Fibroblast of pulmonary artery (primary cell): ENCODE results near the gene GABRG3.

Experiments used
- DNase-seq: peaks from one replicate; pipeline ENCODE4 v3.0.0-alpha.2; 2010; ENCODE audit warnings: low read depth
- H3K4me3 ChIP-seq: replicated peaks from 2 replicates; pipeline ENCODE4 v1.5.1; 2011; ENCODE audit warnings: low read depth, mild to moderate bottlenecking, control low read depth, low read length, moderate library complexity
- TF ChIP-seq, protein P1 (sequence below): IDR thresholded peaks from 2 replicates; pipeline ENCODE4 v1.5.1; 2011; ENCODE audit warnings: mild to moderate bottlenecking, control low read depth, low read length, inconsistent platforms; ENCODE audit errors: missing control alignments

GABRG3 gene

DNA sequence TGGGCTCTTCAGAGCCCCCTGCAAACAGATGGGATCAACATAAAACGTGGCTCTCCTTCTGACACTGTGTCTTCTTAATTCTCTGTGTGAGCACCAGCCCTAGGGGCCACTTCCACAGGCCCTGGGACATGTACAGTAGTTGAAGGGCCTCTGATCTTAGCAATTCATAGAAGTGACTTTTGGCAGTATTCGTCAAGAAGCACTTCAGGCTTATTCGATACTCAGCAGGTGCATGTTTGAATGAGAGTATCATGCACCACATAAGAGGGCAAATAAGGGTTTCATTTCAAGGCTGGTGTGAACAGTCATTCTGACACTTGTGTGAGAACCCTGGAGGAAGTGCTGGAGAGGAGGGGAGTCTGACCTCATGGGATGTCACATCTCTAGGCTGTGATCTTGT lies 113.9 kb downstream of the GABRG3 start:
- H3K4me3 ChIP-seq, result no peak overlapping the region
- TF ChIP-seq, protein P1, sequence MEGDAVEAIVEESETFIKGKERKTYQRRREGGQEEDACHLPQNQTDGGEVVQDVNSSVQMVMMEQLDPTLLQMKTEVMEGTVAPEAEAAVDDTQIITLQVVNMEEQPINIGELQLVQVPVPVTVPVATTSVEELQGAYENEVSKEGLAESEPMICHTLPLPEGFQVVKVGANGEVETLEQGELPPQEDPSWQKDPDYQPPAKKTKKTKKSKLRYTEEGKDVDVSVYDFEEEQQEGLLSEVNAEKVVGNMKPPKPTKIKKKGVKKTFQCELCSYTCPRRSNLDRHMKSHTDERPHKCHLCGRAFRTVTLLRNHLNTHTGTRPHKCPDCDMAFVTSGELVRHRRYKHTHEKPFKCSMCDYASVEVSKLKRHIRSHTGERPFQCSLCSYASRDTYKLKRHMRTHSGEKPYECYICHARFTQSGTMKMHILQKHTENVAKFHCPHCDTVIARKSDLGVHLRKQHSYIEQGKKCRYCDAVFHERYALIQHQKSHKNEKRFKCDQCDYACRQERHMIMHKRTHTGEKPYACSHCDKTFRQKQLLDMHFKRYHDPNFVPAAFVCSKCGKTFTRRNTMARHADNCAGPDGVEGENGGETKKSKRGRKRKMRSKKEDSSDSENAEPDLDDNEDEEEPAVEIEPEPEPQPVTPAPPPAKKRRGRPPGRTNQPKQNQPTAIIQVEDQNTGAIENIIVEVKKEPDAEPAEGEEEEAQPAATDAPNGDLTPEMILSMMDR, result no peak
- no peak for DNase-seq

DNA sequence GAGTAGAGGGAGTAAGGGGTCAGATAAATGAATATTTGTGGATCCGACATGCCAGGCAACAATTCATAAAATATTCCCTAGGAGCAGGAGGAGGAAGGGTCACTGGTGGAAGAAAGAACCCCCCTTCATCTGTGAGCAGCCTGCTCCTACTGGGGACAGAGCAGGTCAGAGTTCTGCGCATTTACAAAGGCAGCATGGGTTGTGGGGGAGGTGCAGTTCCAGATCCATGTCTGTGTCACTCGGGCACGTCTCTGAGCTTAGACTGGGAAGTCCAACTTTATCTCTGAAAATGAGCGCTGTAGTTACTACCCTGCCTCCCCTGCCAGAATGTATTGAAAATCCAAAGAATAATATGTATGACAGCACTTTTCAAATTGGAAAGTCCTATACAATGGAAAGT lies 115.2 kb downstream of the GABRG3 start:
- DNase-seq, result no peak
- no peak overlapping the region for H3K4me3 ChIP-seq
- TF ChIP-seq, protein P1, result no peak

DNA sequence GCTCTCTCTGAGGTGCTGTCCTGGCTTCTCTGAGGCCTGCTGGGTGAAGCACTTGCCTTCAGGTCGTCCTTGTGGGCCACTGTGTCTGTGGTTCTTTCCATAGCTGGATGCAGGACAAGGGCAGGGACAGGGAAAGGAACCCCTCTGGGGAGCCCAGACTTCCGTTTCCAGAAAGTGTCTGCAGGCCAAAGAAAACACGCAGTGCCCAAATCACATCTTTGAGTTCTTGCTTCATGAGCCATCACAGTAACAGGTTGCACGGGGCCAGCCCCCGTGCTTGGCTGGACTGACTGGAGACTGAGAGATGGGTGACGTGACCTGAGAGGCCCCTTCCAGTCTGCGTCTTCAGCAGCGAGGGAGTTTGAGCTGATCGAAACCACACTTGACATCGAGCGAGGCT lies 115.8 kb downstream of the GABRG3 start:
- H3K4me3 ChIP-seq, result no peak overlapping the region
- DNase-seq, result no peak
- TF ChIP-seq, protein P1, result no peak

DNA sequence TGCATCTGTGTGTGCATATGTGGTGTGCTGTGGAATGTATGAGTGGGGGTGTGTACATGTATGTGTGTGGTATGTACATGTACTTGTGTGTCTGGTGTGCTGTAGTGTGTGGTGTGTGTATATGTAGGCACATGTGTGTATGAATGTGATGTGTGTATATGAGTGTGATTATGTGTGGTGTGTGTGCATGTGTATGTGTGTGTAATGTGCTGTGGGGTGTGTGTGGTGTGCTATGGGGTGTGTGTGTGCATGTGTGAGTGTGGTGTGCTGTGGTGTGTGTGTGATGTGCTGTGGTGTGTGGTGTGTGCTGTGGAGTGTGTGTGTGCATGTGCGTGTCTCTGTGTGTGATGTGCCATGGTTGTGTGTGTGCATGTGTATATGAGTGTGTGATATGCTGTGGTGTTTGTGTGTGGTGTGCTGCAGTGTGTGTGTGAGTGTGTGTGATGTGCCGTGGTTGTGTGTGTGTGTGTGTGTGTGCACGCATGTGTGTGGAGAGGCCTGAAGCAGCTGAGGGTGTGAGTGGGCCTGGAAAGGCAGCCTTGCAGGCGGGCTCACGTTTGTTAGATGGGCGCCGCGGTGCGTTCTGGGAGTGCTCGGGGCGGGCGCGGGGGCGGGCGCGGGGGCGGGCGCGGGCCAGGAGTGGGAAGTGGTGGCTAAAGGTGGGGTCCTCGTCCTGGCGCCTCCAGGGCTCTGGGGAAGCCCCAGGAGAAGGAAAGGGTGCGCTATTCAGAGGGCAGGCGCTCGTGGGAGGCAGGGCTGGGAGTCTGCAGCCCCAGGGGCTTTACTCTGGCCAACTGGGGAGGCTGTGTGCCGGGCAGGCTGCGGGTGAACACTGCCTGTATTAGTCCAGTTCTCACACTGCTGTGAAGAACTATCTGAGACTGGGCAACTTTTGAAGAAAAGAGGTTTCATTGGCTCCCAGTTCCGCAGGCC lies 116.9 kb downstream of the GABRG3 start:
- no peak overlapping the region for H3K4me3 ChIP-seq
- TF ChIP-seq, protein P1, result no peak
- DNase-seq, result no peak

DNA sequence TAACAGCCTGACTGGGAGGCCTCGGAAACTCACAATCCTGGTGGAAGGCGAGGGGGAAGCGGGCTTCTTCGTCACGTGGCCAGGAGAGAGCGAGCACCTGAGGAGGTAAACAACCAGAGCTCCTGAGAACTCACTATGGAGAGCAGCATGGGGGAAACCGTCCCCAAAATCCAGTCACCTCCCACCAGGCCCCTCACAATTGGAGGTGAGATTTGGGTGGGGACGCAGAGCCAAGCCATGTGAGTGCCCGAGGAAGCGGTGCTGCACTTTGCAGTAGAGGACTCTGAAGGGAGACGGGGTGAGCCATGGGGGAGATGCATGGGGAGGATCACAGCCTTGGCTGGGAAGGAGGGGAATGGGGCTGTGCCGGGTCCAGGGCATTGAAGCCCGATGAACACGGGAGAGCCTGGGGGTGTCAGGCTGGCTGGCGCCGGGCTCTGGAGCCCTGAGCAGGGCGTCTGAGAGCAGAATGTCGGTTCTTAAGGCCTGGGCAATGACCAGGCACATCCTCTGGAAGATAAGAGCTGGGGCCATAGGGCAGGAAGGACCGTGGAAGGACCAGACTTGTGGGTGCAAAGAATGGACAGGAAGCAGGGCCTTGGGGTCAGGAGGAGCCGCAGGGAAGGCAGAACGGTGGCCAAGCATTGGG lies 117.7 kb downstream of the GABRG3 start:
- TF ChIP-seq, protein P1, result no peak
- H3K4me3 ChIP-seq, result no peak overlapping the region

DNA sequence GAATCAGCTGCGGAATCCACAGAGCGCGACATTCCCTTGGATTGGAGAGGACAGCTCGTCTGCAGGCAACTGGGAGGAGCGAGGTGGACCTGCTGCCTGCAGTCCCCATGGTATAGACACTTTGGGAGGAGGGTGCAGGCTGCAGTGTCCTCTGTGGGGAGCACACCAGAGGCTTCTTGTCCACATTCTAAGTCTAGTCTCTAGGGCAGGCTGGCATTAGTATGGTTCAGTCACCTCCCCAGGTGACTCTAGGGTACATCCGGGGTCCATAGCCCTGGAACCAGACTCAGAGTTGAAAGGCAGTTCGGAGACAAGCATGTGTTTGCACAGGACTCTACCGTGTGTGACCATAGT lies 118.2 kb downstream of the GABRG3 start:
- no peak for DNase-seq
- H3K4me3 ChIP-seq, result no peak overlapping the region
- TF ChIP-seq, protein P1, result no peak

More for the DNA sequence above, 117.7 kb downstream of the GABRG3 start:
- DNase-seq, result no peak

DNA sequence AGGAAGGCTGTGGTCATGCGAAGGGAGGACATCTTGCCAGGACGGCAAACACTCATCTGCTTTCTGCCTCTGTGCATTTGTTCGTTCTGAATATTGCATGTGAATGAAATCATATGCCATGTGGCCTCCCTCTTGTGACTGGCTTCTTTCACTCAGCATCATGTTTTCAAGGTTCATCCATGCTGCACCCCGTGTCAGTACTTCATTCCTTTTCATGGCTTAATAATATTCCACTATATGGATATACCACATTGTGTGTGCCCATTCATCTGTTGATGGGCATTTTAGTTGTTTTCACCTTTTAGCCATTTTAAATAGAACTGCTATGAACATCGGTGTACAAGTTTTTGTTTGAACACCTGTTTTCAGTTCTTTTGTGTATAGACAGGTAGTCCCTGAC lies 118.7 kb downstream of the GABRG3 start:
- H3K4me3 ChIP-seq, result no peak overlapping the region
- DNase-seq, result no peak
- TF ChIP-seq, protein P1, result no peak
